Stimulated activated CD8-positive, alpha-beta memory T cell treated with anti-CD3 and anti-CD28 coated beads, Interleukin-7, amount 100 ng/mL, for 48 hours (primary cell): ENCODE results near the gene LATS2.

ENCODE experiments used
- DNase-seq, 2 donors: peaks; one replicate each; pipeline ENCODE4 v3.0.0-alpha.2; 2020; ENCODE audit warnings: low read depth in 1 of 2; ENCODE audit errors: extremely low read depth in 1 of 2

The LATS2 gene

DNA sequence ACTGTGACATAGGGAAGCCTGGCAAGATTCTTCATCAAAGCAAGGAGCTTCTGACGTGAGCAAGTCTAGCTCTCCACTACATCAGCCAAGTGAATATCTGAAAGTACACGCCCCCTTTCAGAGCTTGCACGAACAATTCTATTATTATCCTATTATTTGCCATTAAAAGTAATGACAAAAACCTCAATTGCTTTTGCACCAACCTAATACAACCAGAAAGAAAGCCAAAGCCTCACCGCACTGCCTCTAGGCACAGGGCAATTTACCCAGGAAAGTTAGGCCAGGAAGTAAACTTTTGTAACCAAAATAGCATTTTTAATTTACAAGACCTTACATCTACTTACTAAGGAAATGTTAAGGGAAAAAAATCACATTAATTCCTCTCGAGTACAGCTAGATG, 41.2 kb downstream of the LATS2 start:
- DNase-seq = no peak

- DNase-seq = no peak
These were observed 43.2 kb downstream of the LATS2 start for GRCh38 chr13:21018220-21018619.

DNA sequence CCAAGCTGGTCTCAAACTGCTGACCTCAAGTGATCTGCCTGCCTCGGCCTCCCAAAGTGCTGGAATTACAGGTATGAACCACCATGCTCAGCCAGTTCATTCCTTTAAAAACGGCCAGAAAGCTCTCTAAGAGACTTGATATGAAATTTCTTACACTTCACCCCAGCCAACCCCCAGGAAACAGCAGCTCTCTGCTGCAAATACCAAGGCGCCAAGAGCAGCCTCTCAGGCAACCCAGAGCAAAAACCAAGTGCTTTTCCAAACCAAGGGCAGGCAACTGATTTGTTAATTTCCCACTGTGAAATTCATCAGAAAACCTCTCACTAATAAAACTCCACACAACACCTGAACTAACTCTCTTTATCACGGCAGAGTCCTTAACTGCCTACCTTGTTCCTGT, 44.9 kb downstream of the LATS2 start:
- DNase-seq = no peak

DNA sequence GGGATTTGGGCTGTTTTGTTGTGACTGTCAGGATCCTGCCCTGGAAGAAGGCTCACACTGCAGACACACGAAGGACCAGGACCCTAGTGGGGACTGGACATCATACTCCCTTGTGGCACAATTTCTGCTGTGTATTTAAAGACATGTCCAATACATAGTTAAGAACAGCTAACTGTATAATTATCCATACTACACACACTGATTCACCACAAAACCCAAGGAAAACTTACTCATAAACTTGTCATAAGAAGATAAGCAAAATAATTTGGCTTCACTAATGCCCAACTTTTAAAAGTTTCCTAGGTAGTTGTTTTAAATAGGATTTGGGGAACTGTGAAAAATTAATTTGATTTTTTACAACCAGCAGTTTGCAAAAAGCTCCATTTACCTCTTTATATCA, 46.1 kb downstream of the LATS2 start:
- no peak for DNase-seq

GRCh38 chr13:21014502-21015170, 46.8 kb downstream of the LATS2 start:
- no peak for DNase-seq

DNA sequence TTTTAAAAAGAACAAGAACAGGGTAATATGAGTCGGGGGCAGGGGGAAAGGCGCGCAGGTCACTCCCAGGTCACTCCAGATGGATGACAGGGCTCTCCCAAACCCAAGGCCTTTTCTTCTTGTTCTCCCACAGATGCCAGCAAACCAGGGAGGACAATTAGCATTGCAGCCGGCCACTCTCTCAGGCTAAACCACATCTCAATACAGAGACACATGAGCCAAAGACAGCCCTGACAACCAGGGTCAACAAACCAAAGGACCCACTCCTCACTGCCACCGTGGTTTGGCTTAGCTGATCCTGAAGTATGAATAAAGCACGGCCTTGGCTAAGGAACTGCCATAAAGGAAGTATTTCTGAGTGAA, 47.3 kb downstream of the LATS2 start:
- no peak for DNase-seq

- DNase-seq = no peak
These were observed 47.7 kb downstream of the LATS2 start for GRCh38 chr13:21013682-21014038.

DNA sequence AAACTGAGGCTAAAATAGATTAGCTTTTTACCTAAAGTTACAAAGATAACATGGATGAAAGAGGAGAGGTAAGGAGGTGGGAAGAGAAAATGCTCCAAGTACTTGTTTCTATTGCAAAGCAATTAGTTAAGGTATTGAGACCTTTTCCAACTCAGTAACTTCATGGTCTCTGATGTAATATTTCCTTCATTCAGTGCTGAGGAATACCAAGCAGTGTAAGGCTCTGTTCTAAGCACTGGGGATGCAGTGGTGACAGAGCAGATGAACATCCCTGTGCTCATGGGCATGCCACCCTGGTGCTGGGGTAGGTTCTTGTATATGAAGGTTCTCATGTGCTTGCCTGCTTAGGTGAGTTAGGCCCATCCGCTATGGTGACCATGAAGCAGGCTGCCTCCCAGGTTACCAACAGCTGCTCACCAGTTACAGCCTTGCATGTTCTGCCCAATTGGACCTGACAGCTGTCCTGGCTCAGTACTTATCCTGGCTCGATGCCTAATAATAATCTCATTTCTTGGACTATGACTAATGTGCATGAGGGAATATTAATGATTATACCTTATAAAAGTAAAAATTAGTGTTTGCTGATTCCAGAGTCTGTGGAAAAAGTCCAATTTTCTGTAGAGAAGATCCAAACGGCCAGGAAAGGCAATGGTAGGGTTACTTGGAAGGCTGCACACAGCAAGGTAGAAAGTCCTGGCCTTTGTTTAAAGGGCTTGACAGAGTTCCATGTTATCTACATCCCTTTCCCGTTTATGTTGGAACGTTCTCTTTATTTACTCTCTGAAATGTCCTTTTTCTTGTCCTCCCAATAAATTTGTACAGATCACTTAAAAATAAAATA, 48.3 kb downstream of the LATS2 start:
- no peak for DNase-seq

GRCh38 chr13:21012211-21012610, 49.2 kb downstream of the LATS2 start:
- DNase-seq = no peak

DNA sequence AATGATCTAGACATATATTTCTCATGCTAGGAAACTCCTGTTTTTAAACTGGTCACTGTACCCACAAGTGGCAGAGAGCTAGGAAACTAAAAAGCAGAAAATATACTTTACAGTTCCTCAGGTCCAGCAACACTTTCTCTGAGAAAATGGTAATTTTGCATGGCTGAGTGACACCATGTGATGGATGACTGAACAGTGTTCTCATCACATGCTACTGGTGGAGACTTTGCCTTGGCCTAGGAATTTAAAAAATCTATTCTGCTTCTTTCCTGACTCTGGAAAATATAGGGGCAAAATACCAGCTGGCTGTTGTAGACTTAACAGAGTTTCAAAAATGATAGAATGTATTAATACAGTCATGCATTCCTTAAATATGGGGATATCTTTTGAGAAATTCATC, 50.0 kb downstream of the LATS2 start:
- no peak for DNase-seq

- no peak for DNase-seq
These were observed 50.8 kb downstream of the LATS2 start for GRCh38 chr13:21010621-21011020.

DNA sequence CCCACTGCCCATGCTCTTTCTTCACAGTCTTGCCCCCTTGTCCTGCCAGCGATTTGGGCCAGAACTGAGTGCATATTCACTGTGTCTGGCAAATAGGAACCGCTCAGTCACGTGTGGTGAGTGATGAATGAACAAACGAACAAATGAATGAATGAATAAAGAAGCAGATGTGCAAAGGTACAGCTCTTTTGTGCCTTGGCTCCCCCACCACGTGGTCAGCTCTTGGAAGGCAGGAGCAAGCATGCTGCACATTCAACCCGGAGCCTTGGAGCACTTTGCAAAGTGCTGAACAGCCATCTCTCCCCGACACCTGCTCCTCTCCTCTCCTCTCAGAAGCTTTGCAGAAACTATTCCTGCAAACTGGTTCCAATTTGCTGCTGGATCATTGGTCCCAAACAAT, 52.4 kb downstream of the LATS2 start:
- no peak for DNase-seq

DNA sequence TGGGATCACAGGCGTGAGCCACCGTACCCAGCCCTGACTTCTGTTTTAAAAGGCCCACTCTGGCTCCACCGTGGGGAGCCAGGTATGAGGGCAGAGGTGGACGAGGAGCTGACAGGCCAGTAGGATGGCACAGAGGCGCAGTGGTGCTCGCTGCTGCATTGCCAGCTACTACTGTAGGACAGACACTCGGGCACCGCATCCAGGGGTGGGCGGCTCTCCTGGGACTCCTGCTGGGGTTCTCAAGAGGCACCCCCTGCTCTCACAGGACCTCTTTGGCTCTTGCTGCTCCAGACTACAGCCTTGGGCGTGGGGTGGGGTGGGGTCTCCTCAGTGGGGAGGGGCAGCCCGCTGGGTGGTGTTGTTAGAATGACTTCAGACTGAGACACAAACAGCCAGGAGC, 53.4 kb downstream of the LATS2 start:
- no peak for DNase-seq

DNA sequence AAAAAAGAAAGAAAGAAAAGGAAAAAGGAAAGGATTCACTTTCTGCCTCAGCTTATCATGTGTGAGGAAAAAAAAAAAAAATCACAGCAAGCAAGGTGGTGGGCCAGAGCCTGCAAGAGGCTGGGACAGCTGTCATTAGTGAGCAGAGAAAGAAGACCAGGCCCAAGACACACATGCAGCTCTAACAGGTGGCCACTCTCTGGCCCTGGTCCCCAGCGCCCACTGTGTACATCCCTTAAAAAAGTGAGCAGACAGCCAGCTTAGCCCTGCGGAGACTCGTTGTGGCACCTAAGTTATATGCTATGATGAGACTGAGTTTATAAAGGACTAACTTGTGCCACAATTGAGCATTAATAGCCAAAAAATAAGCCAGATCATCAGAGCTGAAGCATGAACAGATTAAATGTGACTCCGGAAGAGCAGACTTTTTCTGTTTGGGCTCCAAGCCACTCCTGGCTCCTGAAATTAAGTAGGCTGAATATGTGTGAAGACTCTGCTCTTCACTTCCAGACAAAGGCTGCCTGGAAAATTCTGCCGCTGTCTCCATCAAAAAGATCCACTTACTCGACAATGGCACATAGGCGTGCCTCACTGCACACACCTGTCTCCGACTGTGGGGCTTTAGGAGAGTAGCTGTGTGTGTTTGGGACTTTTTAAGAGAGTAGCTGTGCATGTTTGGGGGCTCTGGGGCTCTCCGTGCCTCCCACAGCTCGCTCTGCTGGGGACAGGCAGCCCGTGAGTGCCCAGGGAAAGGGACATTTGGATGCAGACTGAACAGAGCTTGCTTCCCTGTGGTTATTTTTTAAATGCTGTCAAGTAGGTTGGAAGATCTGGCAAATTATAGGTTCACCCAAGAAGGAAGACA, 55.0 kb downstream of the LATS2 start:
- DNase-seq = no peak

- no peak for DNase-seq
These were observed 56.2 kb downstream of the LATS2 start for GRCh38 chr13:21005193-21005592.

GRCh38 chr13:21001471-21001870, 59.9 kb downstream of the LATS2 start:
- no peak for DNase-seq

GRCh38 chr13:21000647-21001046, 60.7 kb downstream of the LATS2 start:
- DNase-seq = no peak

- DNase-seq = no peak
These were observed 62.6 kb downstream of the LATS2 start for GRCh38 chr13:20998649-20999415.

GRCh38 chr13:20997301-20998161, 63.9 kb downstream of the LATS2 start:
- no peak for DNase-seq

DNA sequence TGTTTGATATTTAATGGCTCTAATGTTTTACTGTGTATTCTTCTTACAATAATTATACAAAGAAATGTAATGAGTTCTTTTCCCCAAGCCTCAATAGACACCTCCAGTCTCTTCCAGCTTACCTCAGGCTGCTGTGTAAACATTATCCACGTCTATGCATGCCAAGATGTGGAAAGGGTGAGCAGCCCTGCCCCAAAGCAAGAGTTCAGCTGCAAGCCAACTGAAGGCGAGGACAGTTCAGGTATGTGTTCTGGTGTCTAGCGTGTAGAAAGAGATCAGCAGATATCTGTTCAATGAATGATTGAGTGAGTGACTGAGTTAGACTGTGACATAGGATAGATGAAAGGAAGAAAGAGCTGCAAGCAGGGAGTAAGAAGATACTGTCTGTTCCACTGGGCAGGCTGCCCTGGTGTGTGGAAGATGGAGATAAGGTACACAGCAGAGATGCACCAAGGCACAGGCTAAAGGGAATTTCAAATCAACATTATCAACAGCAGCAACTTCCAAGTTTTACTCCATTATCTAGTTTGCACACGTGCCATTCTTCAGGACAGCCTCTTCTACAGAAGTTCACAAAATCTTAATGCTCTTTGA, 66.0 kb downstream of the LATS2 start:
- no peak for DNase-seq
